Muscle layer of colon (tissue), 2 donors: ENCODE measurements around the gene PPWD1.

Source experiments
- H3K27ac ChIP-seq: one replicate; pipeline ENCODE4 v1.7.0; 2013; ENCODE audit warnings: low read depth, mild to moderate bottlenecking, low read length, moderate library complexity
- H3K27me3 ChIP-seq, 2 donors: one replicate each; pipeline ENCODE4 v1.7.0; 2013; ENCODE audit warnings: low read length in 2 of 2, mild to moderate bottlenecking in 2 of 2; ENCODE audit not compliant: insufficient read depth in 2 of 2, control insufficient read depth in 1 of 2
- H3K36me3 ChIP-seq: one replicate; pipeline ENCODE4 v1.7.0; 2013; ENCODE audit warnings: mild to moderate bottlenecking, low read length; ENCODE audit not compliant: insufficient read depth
- H3K4me1 ChIP-seq: one replicate; pipeline ENCODE4 v1.7.0; 2013; ENCODE audit warnings: mild to moderate bottlenecking, low read length; ENCODE audit not compliant: insufficient read depth
- H3K4me3 ChIP-seq, 2 donors: one replicate each; pipeline ENCODE4 v1.7.0; 2013; ENCODE audit warnings: low read length in 2 of 2, low read depth in 1 of 2, mild to moderate bottlenecking in 1 of 2, moderate library complexity in 1 of 2
- H3K9ac ChIP-seq: one replicate; pipeline ENCODE4 v1.7.0; 2013; ENCODE audit warnings: low read length
- H3K9me3 ChIP-seq: one replicate; pipeline ENCODE4 v1.7.0; 2013; ENCODE audit warnings: mild to moderate bottlenecking, low read length
- donor health status: abdominal sarcoma.
- donor health status: Adenocarcinoma of cecum.

The PPWD1 gene

DNA sequence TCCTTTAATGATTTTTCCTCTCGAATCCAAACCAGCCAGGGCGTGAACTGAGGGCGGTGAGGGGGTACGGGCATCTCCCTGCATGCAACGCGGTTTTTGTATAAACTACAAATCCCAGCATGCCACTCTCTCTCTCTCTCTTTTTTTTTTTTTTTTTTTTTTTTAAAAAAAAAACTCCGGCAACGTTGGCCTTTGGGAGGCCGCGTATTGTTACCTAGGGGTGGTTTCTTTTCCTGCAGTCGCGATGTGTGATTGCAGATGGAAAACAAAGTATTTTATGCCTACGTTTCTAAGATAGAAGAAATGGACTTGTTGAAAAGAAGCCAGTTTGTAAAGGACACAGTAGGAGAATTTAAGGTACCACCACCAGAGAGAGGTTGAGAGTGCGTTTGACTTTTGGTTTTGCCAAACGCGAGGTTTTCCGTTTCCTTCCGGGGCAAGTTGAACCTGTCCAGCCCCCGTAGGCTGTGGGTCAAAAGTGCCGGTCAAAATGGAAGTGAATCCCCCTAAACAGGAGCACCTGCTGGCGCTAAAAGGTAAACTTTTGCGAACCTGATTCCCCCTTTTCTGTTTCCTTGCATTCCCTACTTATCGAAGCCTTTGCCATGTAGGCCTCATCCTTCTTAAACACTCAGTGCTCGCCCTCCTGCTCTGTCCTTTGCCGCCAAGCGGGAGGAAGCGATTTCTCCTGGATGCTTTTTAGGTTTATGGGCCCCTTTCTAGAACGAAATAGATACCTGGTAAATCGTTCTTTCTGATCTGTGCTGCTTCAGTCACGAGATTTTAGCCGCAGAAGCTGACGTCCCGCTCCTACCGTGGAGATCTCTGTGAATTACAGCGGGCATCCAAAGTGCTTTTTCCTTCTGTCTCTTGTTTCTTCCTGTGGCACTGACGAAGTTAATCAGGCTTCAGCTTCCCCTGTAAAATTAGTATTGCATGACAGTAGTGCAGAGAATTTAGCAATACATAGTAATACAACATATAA, 61.8 kb downstream of the PPWD1 start, which contains the start of the genes SHLD3 and TRAPPC13:
Gene SHLD3, plus strand, starts transcription at position 457 of the 985 bp plus-strand sequence. CDS start 4,561 bp downstream, outside the sequence.
Gene TRAPPC13, plus strand, starts transcription at position 457 of the 985 bp plus-strand sequence. Its CDS starts 34 bp downstream, at position 491.
- peaks cover 6% of the 10 kb centered on the region for H3K36me3 ChIP-seq
- H3K4me3 ChIP-seq = peak within 1 kb of the TSS; percentile 55 to 96
- no peaks in the 10 kb centered on the region for H3K9me3 ChIP-seq
- H3K4me1 ChIP-seq = peaks cover 23% of the 10 kb centered on the region
- H3K27me3 ChIP-seq = no peaks in the 10 kb centered on the region
- peak within 1 kb of the TSS; percentile 86 for H3K27ac ChIP-seq
- H3K9ac ChIP-seq = peak within 1 kb of the TSS; percentile 93

DNA sequence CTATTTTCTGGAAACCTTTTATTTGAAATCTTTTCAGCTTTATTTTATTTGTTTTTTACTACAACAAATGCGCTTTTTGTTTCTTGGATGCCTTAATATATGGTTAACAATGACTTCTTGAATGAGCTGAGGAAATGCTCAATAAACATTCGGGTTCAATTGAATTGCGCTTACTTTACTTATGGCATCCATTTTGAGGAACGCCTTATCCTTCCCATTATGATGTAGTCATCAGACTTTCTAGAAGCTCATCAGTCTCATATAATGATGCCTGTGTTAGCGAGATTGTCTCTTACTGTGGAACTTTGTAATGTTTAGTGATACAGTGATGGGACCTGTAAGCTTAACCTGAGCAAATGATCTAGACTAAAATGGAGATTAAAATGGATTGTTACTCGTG, 62.6 kb downstream of the PPWD1 start:
- peaks cover 23% of the 10 kb centered on the region for H3K4me1 ChIP-seq
- H3K27me3 ChIP-seq = no peaks in the 10 kb centered on the region
- peaks cover 9% of the 10 kb centered on the region for H3K36me3 ChIP-seq
- no peaks in the 10 kb centered on the region for H3K9me3 ChIP-seq
- no peak overlapping the region for H3K27ac ChIP-seq
- peak overlapping the region; percentile 55 to 96 for H3K4me3 ChIP-seq
- H3K9ac ChIP-seq = peak overlapping the region; percentile 93

GRCh38 chr5:65630981-65631380, 67.9 kb downstream of the PPWD1 start:
- H3K27ac ChIP-seq = no peak overlapping the region
- H3K27me3 ChIP-seq = no peaks in the 10 kb centered on the region
- no peaks in the 10 kb centered on the region for H3K9me3 ChIP-seq
- peaks cover 11% of the 10 kb centered on the region for H3K36me3 ChIP-seq
- H3K9ac ChIP-seq = no peak overlapping the region
- no peak overlapping the region for H3K4me3 ChIP-seq
- peaks cover 3% of the 10 kb centered on the region for H3K4me1 ChIP-seq
